Measurements from ENCODE around the gene CLEC2D. TPM values are rescaled to one million over a fixed set of nuclear protein-coding genes. Genes with fewer than 3 reads are reported as not detected.
"Not testable (repeated sequence)": the region's sequence is repeated elsewhere in the genome, so short reads cannot be mapped to it uniquely, and the experiment has no call there.

CLEC2D gene
- total RNA-seq, 1 experiment from 2014 or later: 1.9 TPM

DNA sequence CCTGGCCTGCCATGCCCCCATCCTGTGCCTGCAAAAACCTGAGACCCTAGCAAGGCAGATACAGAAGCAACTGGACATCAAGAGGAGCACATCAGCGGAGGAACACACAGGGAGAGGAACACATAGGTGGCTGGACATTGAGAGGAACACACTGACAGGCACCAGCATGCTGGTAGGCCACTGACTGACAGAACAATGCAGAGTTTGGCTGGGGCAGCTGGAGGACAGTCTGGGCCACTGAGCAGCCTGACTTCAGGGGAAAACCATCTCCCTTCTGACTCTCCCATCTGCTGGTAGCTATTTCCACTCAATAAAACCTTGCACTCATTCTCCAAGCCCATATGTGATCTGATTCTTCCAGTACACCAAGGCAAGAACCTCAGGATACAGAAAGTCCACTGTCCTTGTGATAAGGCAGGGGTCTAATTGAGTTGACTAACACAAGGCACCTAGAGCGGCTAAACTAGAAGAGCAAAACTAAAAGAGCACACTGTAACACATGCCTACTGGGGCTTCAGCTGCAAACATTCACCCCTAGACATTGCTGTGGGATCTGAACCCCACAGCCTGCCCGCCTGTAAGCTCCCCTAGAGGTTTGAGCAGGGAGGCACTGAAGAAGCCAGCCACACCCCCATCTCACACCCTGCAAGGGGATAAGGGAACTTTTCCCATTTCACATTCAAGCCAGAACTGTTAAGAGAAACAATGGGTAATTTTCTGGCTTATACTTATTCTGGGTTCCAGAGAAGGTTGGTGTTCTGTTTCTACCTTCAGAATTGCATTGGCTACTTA, 41.3 kb downstream of the CLEC2D start:
- ChIA-PET POLR2A (no interaction called here), CTCF (interaction anchor here (0.8 to 0.9 kb wide), 2 partner anchors 14 to 32 kb away, joined by 3 read pairs; no protein-coding TSS in a partner anchor), RAD21 (ENCODE audit: low non-redundant PET in 1 of 2, low total read pairs in 2 of 2, uncharacterized antibody in 2 of 2, unreplicated experiment in 2 of 2) (no interaction called here)
- no peak overlapping the region for H3K4me2 ChIP-seq (ENCODE audit: low read length)
- H4K20me1 ChIP-seq (ENCODE audit: insufficient read depth): no peaks in the 10 kb centered on the region
- no peak overlapping the region for H3K27ac ChIP-seq (ENCODE audit: low read depth, low read length)
- H3K36me3 ChIP-seq (ENCODE audit: control insufficient read depth in 1 of 2, insufficient read depth in 2 of 2, low read length in 2 of 2): no peaks in the 10 kb centered on the region
- no peak overlapping the region for H2AFZ ChIP-seq (ENCODE audit: low read depth, low read length, poor library complexity, severe bottlenecking)
- H3K9me3 ChIP-seq (ENCODE audit: control insufficient read depth in 1 of 2, insufficient read depth in 1 of 2, low read depth in 1 of 2, low read length in 2 of 2): no peaks in the 10 kb centered on the region
- intact Hi-C loops (cut with micrococcal nuclease): no loop called here
- no peak overlapping the region for H3K4me3 ChIP-seq (replicated peaks in 1 of 2; ENCODE audit: low read depth in 1 of 2, low read length in 2 of 2)
- ATAC-seq (no peak), DNase-seq (ENCODE audit: low read depth, low spot score) (no peak)
- no peaks in the 10 kb centered on the region for H3K9me2 ChIP-seq (ENCODE audit: insufficient read depth)
- H3K9ac ChIP-seq (ENCODE audit: low read length): no peak overlapping the region
- no peaks in the 10 kb centered on the region for H3K4me1 ChIP-seq (ENCODE audit: control insufficient read depth in 1 of 2, insufficient read depth in 2 of 2, low read length in 2 of 2)
- no peaks in the 10 kb centered on the region for H3K27me3 ChIP-seq (ENCODE audit: insufficient read depth, low read length)
- BruUV-seq (replicated peaks): no TSS peak
- no peaks in the 10 kb centered on the region for H3K79me2 ChIP-seq (ENCODE audit: insufficient read depth, low read length)
- TF ChIP-seq MAX (IDR thresholded peaks at IDR 0.05) (no peak), EGR1 (IDR thresholded peaks at IDR 0.05; ENCODE audit: low read depth) (no peak)

GRCh38 chr12:9711664-9712063, 42.2 kb downstream of the CLEC2D start:
- Histone ChIP-seq H4K20me1 (ENCODE audit: insufficient read depth) (no peaks in the 10 kb centered on the region), H3K4me3 (replicated peaks in 1 of 2; ENCODE audit: low read depth in 1 of 2, low read length in 2 of 2) (no peak overlapping the region), H3K4me1 (ENCODE audit: control insufficient read depth in 1 of 2, insufficient read depth in 2 of 2, low read length in 2 of 2) (no peaks in the 10 kb centered on the region), H3K79me2 (ENCODE audit: insufficient read depth, low read length) (no peaks in the 10 kb centered on the region), H3K27ac (ENCODE audit: low read depth, low read length) (no peak overlapping the region), H2AFZ (ENCODE audit: low read depth, low read length, poor library complexity, severe bottlenecking) (no peak overlapping the region), H3K9me3 (ENCODE audit: control insufficient read depth in 1 of 2, insufficient read depth in 1 of 2, low read depth in 1 of 2, low read length in 2 of 2) (no peaks in the 10 kb centered on the region), H3K27me3 (ENCODE audit: insufficient read depth, low read length) (no peaks in the 10 kb centered on the region), H3K36me3 (ENCODE audit: control insufficient read depth in 1 of 2, insufficient read depth in 2 of 2, low read length in 2 of 2) (no peaks in the 10 kb centered on the region), H3K9ac (ENCODE audit: low read length) (no peak overlapping the region), H3K9me2 (ENCODE audit: insufficient read depth) (no peaks in the 10 kb centered on the region), H3K4me2 (ENCODE audit: low read length) (no peak overlapping the region)
- TF ChIP-seq MAX (IDR thresholded peaks at IDR 0.05) (no peak), EGR1 (IDR thresholded peaks at IDR 0.05; ENCODE audit: low read depth) (no peak), EZH2 (IDR thresholded peaks at IDR 0.05) (no peak)
- TF ChIP-seq, protein P1, sequence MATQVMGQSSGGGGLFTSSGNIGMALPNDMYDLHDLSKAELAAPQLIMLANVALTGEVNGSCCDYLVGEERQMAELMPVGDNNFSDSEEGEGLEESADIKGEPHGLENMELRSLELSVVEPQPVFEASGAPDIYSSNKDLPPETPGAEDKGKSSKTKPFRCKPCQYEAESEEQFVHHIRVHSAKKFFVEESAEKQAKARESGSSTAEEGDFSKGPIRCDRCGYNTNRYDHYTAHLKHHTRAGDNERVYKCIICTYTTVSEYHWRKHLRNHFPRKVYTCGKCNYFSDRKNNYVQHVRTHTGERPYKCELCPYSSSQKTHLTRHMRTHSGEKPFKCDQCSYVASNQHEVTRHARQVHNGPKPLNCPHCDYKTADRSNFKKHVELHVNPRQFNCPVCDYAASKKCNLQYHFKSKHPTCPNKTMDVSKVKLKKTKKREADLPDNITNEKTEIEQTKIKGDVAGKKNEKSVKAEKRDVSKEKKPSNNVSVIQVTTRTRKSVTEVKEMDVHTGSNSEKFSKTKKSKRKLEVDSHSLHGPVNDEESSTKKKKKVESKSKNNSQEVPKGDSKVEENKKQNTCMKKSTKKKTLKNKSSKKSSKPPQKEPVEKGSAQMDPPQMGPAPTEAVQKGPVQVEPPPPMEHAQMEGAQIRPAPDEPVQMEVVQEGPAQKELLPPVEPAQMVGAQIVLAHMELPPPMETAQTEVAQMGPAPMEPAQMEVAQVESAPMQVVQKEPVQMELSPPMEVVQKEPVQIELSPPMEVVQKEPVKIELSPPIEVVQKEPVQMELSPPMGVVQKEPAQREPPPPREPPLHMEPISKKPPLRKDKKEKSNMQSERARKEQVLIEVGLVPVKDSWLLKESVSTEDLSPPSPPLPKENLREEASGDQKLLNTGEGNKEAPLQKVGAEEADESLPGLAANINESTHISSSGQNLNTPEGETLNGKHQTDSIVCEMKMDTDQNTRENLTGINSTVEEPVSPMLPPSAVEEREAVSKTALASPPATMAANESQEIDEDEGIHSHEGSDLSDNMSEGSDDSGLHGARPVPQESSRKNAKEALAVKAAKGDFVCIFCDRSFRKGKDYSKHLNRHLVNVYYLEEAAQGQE (IDR thresholded peaks at IDR 0.05; ENCODE audit: low read depth): no peak
- RAD21 ChIA-PET (ENCODE audit: low non-redundant PET in 1 of 2, low total read pairs in 2 of 2, uncharacterized antibody in 2 of 2, unreplicated experiment in 2 of 2): no interaction called here
- DNase-seq (ENCODE audit: low read depth, low spot score): no peak
- no peak for ATAC-seq
- no TSS peak for BruUV-seq (replicated peaks)
- intact Hi-C loops (cut with micrococcal nuclease): no loop called here
- POLR2A ChIA-PET: no interaction called here
- CTCF ChIA-PET: interaction anchor here (0.8 to 0.9 kb wide), 2 partner anchors 13 to 31 kb away, joined by 3 read pairs; no protein-coding TSS in a partner anchor

- H3K4me3 ChIP-seq (replicated peaks in 1 of 2; ENCODE audit: low read depth in 1 of 2, low read length in 2 of 2); DNase-seq (ENCODE audit: low read depth, low spot score); RAD21 ChIA-PET (ENCODE audit: low non-redundant PET in 1 of 2, low total read pairs in 2 of 2, uncharacterized antibody in 2 of 2, unreplicated experiment in 2 of 2); ATAC-seq; H3K79me2 ChIP-seq (ENCODE audit: insufficient read depth, low read length); H3K27ac ChIP-seq (ENCODE audit: low read depth, low read length); H4K20me1 ChIP-seq (ENCODE audit: insufficient read depth); H2AFZ ChIP-seq (ENCODE audit: low read depth, low read length, poor library complexity, severe bottlenecking); H3K27me3 ChIP-seq (ENCODE audit: insufficient read depth, low read length); H3K36me3 ChIP-seq (ENCODE audit: control insufficient read depth in 1 of 2, insufficient read depth in 2 of 2, low read length in 2 of 2); CTCF ChIA-PET; H3K9me3 ChIP-seq (ENCODE audit: control insufficient read depth in 1 of 2, insufficient read depth in 1 of 2, low read depth in 1 of 2, low read length in 2 of 2); H3K9ac ChIP-seq (ENCODE audit: low read length); H3K4me1 ChIP-seq (ENCODE audit: control insufficient read depth in 1 of 2, insufficient read depth in 2 of 2, low read length in 2 of 2); H3K9me2 ChIP-seq (ENCODE audit: insufficient read depth); BruUV-seq (replicated peaks); H3K4me2 ChIP-seq (ENCODE audit: low read length); intact Hi-C loops (cut with micrococcal nuclease); POLR2A ChIA-PET: not testable (repeated sequence)
Observed at GRCh38 chr12:9713032-9713558, 43.6 kb downstream of the CLEC2D start.
